Measurements from ENCODE around the gene ETV3.

GRCh38 chr1:157088607-157089006 is 49.6 kb downstream of the ETV3 start:
- TF ChIP-seq ZNF274 (IDR thresholded peaks at IDR 0.05; ENCODE audit: low read depth, low read length) (no peak), YY1 (IDR thresholded peaks at IDR 0.05; ENCODE audit: extremely low read depth, insufficient replicate concordance, low read depth, low read length) (no peak)
